Vagina (tissue), 2 donors: ENCODE data around the gene HTRA2. TPM values are rescaled to one million over a fixed set of nuclear protein-coding genes. Genes with fewer than 3 reads are reported as not detected.

Source experiments
- DNase-seq, 2 donors: peaks; one replicate each; pipeline ENCODE4 v3.0.0-alpha.2; 2017; ENCODE audit errors: extremely low spot score in 2 of 2
- H3K27ac ChIP-seq: fragments of 200-600 bp; sonication (generic); one replicate; pipeline ENCODE4 v1.5.1; 2019
- H3K27me3 ChIP-seq: fragments of 200-600 bp; sonication (generic); one replicate; pipeline ENCODE4 v1.5.1; 2019
- H3K36me3 ChIP-seq, 2 donors: fragments of 200-600 bp; sonication (generic); one replicate each; pipeline ENCODE4 v1.5.1; 2017 to 2019
- H3K4me1 ChIP-seq: fragments of 200-600 bp; sonication (generic); one replicate; pipeline ENCODE4 v1.5.1; 2019
- H3K4me3 ChIP-seq, 2 donors: fragments of 200-600 bp; sonication (generic); 1 replicate in 1 of 2; 2 replicates in 1 of 2; pipeline ENCODE4 v1.5.1; 2016 to 2019
- H3K9me3 ChIP-seq: fragments of 200-600 bp; sonication (generic); one replicate; pipeline ENCODE4 v1.5.1; 2019
- CTCF ChIP-seq, 3 experiments: fragments of 450-650 bp in 2 of 3; fragments of 200-600 bp in 1 of 3; sonication (generic) in 1 of 3; IDR thresholded peaks; one replicate each; pipeline ENCODE4 v1.5.1; 2017 to 2019; ENCODE audit warnings: antibody characterized with exemption in 3 of 3, mild to moderate bottlenecking in 2 of 3, moderate library complexity in 2 of 3
- POLR2A ChIP-seq, 2 donors: fragments of 450-650 bp; IDR thresholded peaks; one replicate each; pipeline ENCODE4 v1.6.1; 2017; ENCODE audit warnings: antibody characterized with exemption in 2 of 2, mild to moderate bottlenecking in 2 of 2, moderate library complexity in 2 of 2
- POLR2AphosphoS5 ChIP-seq, 2 donors: sonication (generic); formaldehyde crosslinking; IDR thresholded peaks; one replicate each; pipeline ENCODE4 v1.9.0; 2017; ENCODE audit warnings: antibody characterized with exemption in 2 of 2, mild to moderate bottlenecking in 2 of 2, low read depth in 1 of 2; ENCODE audit not compliant: insufficient read depth in 1 of 2
- intact Hi-C: fragments of 100-400 bp; cut with DNase I; formaldehyde crosslinking; loops from one replicate; pipeline ENCODE4 v1.15.1; 2023
- total RNA-seq: library from RNA; depleted of rRNA; stranded (reverse); fragments of >200 nt; gene quantifications from one replicate; pipeline ENCODE4 v1.2.3, GENCODE V29; 2016

HTRA2 gene
- total RNA-seq, 1 donor from 2014 or later: 24.3 TPM

GRCh38 chr2:74566076-74566753 is 36.5 kb downstream of the HTRA2 start:
- DNase-seq: no peak
- Histone ChIP-seq H3K36me3 (no peaks in the 10 kb centered on the region), H3K4me1 (no peaks in the 10 kb centered on the region), H3K27me3 (no peaks in the 10 kb centered on the region), H3K4me3 (no peak overlapping the region), H3K27ac (no peak overlapping the region), H3K9me3 (no peaks in the 10 kb centered on the region)
- intact Hi-C loops: no loop called here
- TF ChIP-seq POLR2AphosphoS5 (IDR thresholded peaks at IDR 0.05; ENCODE audit: insufficient read depth in 1 of 2, low read depth in 1 of 2) (no peak), CTCF (IDR thresholded peaks at IDR 0.05) (no peak), POLR2A (IDR thresholded peaks at IDR 0.05) (no peak)

- TF ChIP-seq CTCF (IDR thresholded peaks at IDR 0.05) (no peak), POLR2AphosphoS5 (IDR thresholded peaks at IDR 0.05; ENCODE audit: insufficient read depth in 1 of 2, low read depth in 1 of 2) (no peak), POLR2A (IDR thresholded peaks at IDR 0.05) (no peak)
Observed at GRCh38 chr2:74566754-74567085, 37.0 kb downstream of the HTRA2 start.

GRCh38 chr2:74567881-74568280 is 38.1 kb downstream of the HTRA2 start:
- Histone ChIP-seq H3K4me1 (no peaks in the 10 kb centered on the region), H3K9me3 (no peaks in the 10 kb centered on the region), H3K4me3 (no peak overlapping the region), H3K27me3 (no peaks in the 10 kb centered on the region), H3K27ac (no peak overlapping the region), H3K36me3 (no peaks in the 10 kb centered on the region)
- TF ChIP-seq CTCF (IDR thresholded peaks at IDR 0.05) (no peak), POLR2AphosphoS5 (IDR thresholded peaks at IDR 0.05; ENCODE audit: insufficient read depth in 1 of 2, low read depth in 1 of 2) (no peak), POLR2A (IDR thresholded peaks at IDR 0.05) (no peak)
- intact Hi-C loops: no loop called here
- DNase-seq: no peak

More at GRCh38 chr2:74566754-74567085, 37.0 kb downstream of the HTRA2 start:
- Histone ChIP-seq H3K27me3 (no peaks in the 10 kb centered on the region), H3K27ac (no peak overlapping the region), H3K4me1 (no peaks in the 10 kb centered on the region), H3K4me3 (no peak overlapping the region), H3K9me3 (no peaks in the 10 kb centered on the region), H3K36me3 (no peaks in the 10 kb centered on the region)
- DNase-seq: no peak
- intact Hi-C loops: no loop called here

GRCh38 chr2:74569686-74570085 is 40.0 kb downstream of the HTRA2 start:
- Histone ChIP-seq H3K36me3 (no peaks in the 10 kb centered on the region), H3K9me3 (no peaks in the 10 kb centered on the region), H3K4me3 (no peak overlapping the region), H3K27me3 (no peaks in the 10 kb centered on the region), H3K4me1 (no peaks in the 10 kb centered on the region), H3K27ac (no peak overlapping the region)
- no peak for TF ChIP-seq POLR2AphosphoS5 (IDR thresholded peaks at IDR 0.05; ENCODE audit: insufficient read depth in 1 of 2, low read depth in 1 of 2)
- TF ChIP-seq POLR2A (IDR thresholded peaks at IDR 0.05): no peak
- no peak for TF ChIP-seq CTCF (IDR thresholded peaks at IDR 0.05)
- DNase-seq: no peak
- intact Hi-C loops: no loop called here

- DNase-seq: no peak
- Histone ChIP-seq H3K36me3 (no peaks in the 10 kb centered on the region), H3K27me3 (no peaks in the 10 kb centered on the region), H3K4me1 (no peaks in the 10 kb centered on the region), H3K27ac (no peak overlapping the region), H3K9me3 (no peaks in the 10 kb centered on the region), H3K4me3 (no peak overlapping the region)
- intact Hi-C loops: no loop called here
- no peak for TF ChIP-seq CTCF (IDR thresholded peaks at IDR 0.05)
- TF ChIP-seq POLR2AphosphoS5 (IDR thresholded peaks at IDR 0.05; ENCODE audit: insufficient read depth in 1 of 2, low read depth in 1 of 2): no peak
- TF ChIP-seq POLR2A (IDR thresholded peaks at IDR 0.05): no peak
Observed at GRCh38 chr2:74571058-74571457, 41.3 kb downstream of the HTRA2 start.
